Measurements from ENCODE around the gene PGF. TPM values are rescaled to one million over a fixed set of nuclear protein-coding genes. Genes with fewer than 3 reads are reported as not detected.

Gene PGF
- total RNA-seq, 1 donor from 2014 or later, result 8.3 TPM

GRCh38 chr14:74892745-74893144, 62.7 kb downstream of the PGF start:
- peaks cover 0 to 82% of the 10 kb centered on the region in 2 donors for H3K36me3 ChIP-seq

GRCh38 chr14:74891870-74892269, 63.5 kb downstream of the PGF start:
- intact Hi-C loops (cut with DNase I), result no loop called here
- Histone ChIP-seq H3K4me1 (peaks cover 20% of the 10 kb centered on the region), H3K36me3 (peaks cover 0 to 73% of the 10 kb centered on the region in 2 donors), H3K4me3 (no peak overlapping the region), H3K9me3 (no peaks in the 10 kb centered on the region), H3K27me3 (no peaks in the 10 kb centered on the region), H3K27ac (no peak overlapping the region)
- no peak for DNase-seq (ENCODE audit: extremely low spot score in 2 of 2)
- TF ChIP-seq POLR2AphosphoS5 (IDR thresholded peaks at IDR 0.05; ENCODE audit: insufficient read depth in 1 of 2, low read depth in 1 of 2) (no peak), CTCF (IDR thresholded peaks at IDR 0.05) (no peak), POLR2A (IDR thresholded peaks at IDR 0.05) (no peak)

More at GRCh38 chr14:74892745-74893144, 62.7 kb downstream of the PGF start:
- Histone ChIP-seq H3K4me1 (peaks cover 13% of the 10 kb centered on the region), H3K9me3 (no peaks in the 10 kb centered on the region), H3K27me3 (no peaks in the 10 kb centered on the region), H3K4me3 (no peak overlapping the region), H3K27ac (no peak overlapping the region)
- intact Hi-C loops (cut with DNase I), result no loop called here
- no peak for DNase-seq (ENCODE audit: extremely low spot score in 2 of 2)
- TF ChIP-seq POLR2AphosphoS5 (IDR thresholded peaks at IDR 0.05; ENCODE audit: insufficient read depth in 1 of 2, low read depth in 1 of 2) (no peak), CTCF (IDR thresholded peaks at IDR 0.05) (no peak), POLR2A (IDR thresholded peaks at IDR 0.05) (no peak)

Other genes starting within 250 kb of the PGF start
- 32.7 TPM for gene AREL1, start 242.5 kb downstream of the PGF start, total RNA-seq
- gene FCF1, start 242.5 kb downstream of the PGF start, total RNA-seq, result 11.0 TPM
- gene YLPM1, start 192.3 kb downstream of the PGF start, total RNA-seq, result 50.3 TPM
- gene PROX2, start 79.5 kb downstream of the PGF start, total RNA-seq, result not detected
- gene DLST, start 73.7 kb downstream of the PGF start, total RNA-seq, result 109 TPM
- 2.0 TPM for gene RPS6KL1, start 32.3 kb downstream of the PGF start, total RNA-seq
- 22.8 TPM for gene EIF2B2, start 47.3 kb upstream of the PGF start, total RNA-seq
- 32.9 TPM for gene MLH3, start 95.9 kb upstream of the PGF start, total RNA-seq
- gene ACYP1, start 108.4 kb upstream of the PGF start, total RNA-seq, result 32.4 TPM
- not detected for gene ZC2HC1C, start 114.0 kb upstream of the PGF start, total RNA-seq
- 58.4 TPM for gene NEK9, start 171.5 kb upstream of the PGF start, total RNA-seq
- gene TMED10, start 221.0 kb upstream of the PGF start, total RNA-seq, result 249 TPM

Data from vagina (tissue), 2 donors.